NCI-H146 (cell line): ENCODE measurements around the gene STK10.
"Not testable (repeated sequence)": the region's sequence is repeated elsewhere in the genome, so short reads cannot be mapped to it uniquely, and the experiment has no call there.

Experiments
- DNase-seq: peaks from one replicate; lab custom pipeline; 2025; lab: John Stamatoyannopoulos, UW

The STK10 gene

GRCh38 chr5:172165465-172165864, 22.6 kb downstream of the STK10 start:
- no peak for DNase-seq

GRCh38 chr5:172164769-172165212, 23.2 kb downstream of the STK10 start:
- no peak for DNase-seq

DNA sequence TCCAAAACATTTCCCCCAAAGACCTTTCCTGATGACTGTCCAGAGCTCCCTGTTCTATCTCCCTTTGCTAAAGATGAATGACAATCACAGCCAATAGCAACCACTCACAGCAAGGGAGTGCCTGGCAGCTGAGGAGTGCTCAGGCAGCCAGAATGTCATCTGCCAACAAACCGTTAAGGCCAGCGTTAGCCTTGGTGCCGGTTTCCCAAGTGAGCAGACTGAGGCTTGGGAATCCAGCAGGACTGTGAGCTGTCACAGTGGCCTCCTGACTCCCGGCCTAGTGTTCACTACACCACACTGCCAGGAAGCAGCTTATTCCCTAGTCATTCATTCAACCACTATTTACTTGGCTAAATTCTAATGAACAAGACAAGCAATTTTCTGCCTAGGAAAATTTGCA, 24.7 kb downstream of the STK10 start:
- DNase-seq, result no peak

- DNase-seq, result no peak
Measured at GRCh38 chr5:172162987-172163343, 25.1 kb downstream of the STK10 start.

GRCh38 chr5:172162323-172162986, 25.6 kb downstream of the STK10 start:
- DNase-seq, result no peak

DNA sequence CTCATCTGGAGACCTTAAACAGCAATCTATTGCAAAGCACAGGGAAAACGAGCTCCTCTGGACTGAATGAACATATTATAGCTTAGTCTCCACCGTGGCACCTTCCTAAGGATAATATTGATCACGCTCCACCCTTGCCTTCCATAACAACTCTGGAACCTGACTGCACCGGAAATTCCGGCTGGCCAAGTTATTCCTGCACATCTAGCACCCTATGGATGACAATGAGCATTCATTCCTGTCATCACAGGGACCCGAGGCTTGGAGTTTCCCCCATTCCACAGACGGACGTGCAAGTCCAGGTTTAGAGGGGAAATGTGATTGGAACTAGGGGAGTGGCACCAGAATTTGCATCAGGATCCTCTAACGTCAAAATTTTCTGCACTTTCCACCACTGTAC, 27.5 kb downstream of the STK10 start:
- DNase-seq, result no peak

GRCh38 chr5:172159016-172159415, 29.0 kb downstream of the STK10 start:
- DNase-seq, result no peak

DNA sequence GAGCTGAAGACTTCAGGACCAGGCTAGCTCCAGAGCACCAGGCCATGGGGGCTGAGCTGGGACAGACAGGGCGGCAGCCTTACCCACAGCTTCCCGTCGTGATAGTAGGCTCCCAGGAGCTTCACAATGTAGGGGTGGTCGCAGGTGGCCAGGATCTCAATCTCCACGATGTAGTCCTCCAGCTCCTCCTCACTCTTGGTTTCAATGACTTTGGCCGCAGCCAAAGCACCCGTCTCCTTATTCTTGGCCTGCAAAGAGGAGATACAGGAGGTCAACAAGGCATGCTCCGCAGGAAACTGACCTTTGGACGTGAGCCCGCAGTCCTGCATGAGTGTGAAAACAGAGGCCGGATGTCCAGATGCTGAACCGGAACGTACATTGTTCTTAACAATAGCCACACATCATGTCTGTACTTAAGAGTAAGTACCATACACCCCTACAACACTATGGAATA, 31.5 kb downstream of the STK10 start:
- peak; percentile 18 for DNase-seq

DNA sequence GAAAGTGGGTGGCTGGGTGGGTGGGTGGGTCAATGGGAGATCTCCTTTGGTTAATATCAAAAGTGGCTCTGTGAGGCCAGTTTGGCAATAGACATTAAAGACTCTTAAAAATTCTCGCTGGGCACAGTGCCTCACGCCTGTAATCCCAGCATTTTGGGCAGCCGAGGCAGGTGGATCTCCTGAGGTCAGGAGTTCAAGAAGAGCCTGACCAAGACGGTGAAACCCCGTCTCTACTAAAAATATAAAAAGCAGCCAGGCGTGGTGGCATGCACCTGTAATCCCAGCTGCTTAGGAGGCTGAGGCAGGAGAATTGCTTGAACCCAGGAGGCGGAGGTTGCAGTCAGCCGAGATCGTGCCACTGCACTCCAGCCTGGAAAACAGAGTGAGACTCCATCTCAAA, 32.9 kb downstream of the STK10 start:
- DNase-seq, result not testable (repeated sequence)

- DNase-seq, result no peak
Measured at GRCh38 chr5:172153695-172154094, 34.3 kb downstream of the STK10 start.

DNA sequence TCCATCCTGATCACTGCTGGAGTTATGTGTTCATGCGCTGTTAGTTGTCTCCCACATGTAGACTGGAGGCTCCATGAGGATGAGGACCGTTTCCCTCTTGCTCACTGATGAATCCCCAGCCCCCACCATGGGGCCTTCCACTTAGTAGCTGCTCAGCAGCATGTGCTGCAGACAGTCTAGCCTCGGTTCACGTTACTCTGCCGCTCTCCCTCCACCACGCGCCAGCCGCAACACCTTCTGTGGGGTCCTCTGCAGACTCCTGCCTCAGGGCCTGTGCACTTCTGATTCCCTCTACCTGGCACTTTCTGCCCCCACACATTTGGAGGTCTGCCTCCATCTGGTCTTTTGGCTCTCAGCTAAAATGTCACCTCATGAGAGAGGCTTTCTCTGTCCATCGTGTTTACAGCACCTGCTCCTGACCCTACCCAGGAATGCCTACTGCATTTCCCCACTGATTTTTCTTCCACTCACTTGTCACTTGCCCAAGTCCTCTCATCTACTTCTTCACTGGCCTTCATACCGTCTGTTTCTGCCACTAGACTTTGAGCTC, 36.3 kb downstream of the STK10 start:
- no peak for DNase-seq

DNA sequence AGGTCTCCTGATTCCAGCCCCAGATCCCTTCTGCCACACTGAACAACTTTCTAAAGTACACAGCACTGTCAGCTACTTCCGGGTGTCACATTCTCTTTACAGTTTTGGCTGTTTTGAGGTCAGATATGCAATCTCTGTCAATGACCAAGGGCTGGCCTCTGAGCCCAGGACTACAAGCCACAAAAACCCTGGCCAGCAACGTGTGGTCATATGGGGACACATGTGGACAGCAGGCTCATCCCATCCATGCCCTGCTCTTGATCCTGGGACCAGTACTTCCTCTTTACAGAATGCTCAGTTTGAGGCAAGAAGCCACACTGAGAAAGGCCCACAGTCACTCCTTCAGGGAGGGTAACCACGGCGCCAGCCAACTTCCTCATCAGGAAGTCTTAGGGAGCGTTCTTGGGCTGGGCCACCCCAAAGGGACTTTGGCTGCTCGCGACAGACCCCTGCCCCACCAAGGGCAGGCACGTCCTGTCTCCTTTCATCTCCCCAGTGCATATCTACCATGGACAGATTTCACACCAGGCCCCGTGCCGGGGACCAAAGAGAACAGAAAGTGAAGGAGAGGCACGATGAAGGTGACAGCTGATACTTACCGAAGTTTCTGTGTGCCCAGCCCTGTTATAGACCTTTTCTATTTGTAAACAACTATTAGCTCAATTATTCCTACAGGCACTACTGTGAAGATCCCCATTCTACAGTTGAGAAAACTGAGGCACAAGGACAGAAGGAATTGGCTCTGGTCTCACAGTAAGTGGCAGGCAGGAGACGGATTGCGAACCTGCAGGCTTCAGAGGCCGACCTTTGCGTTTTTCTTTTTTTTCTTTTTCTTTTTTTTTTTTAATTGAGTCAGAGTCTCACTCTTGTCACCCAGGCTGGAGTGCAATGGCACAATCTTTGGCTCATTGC, 37.3 kb downstream of the STK10 start:
- DNase-seq, result no peak

- not testable (repeated sequence) for DNase-seq
Measured at GRCh38 chr5:172149481-172149880, 38.5 kb downstream of the STK10 start.

DNA sequence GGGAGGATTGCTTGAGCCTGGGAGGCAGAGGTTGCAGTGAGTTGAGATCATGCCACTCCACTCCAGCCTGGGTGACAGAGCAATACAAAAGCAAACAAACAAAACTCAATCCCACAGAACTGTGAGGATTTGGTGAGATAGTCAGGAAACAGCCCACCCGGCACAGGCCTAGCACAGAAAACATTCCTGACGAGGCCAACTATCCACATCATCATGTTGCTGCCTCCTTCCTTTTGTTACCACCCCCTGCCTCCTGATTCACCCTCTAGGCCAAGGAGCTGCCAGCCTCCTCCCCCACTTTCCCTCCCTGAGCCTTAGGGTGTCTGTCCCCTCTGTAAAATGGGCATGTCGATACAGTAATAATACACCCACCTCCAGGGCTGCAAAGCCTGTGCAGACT, 39.0 kb downstream of the STK10 start:
- DNase-seq, result no peak

GRCh38 chr5:172148381-172148780, 39.6 kb downstream of the STK10 start:
- DNase-seq, result no peak

DNA sequence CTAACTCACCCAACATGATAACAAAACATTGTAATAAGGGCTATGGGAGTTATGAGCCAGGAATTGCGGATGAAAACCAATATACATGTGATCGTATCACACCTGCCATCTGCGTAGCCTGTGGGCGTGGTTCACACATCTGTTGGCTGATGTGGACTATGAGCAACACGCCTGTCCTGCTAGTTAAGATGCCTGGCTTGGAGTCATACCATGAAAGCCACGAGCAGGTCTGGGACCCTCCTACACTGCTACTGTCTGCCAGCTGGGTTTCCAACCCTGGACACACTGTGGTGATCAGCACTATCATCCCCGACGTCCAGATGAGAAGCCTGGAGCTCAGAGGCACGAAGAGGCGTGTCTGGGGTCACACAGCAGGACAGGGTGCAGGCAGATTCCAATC, 40.2 kb downstream of the STK10 start:
- DNase-seq, result no peak

GRCh38 chr5:172146748-172147092, 41.3 kb downstream of the STK10 start:
- DNase-seq, result no peak

DNA sequence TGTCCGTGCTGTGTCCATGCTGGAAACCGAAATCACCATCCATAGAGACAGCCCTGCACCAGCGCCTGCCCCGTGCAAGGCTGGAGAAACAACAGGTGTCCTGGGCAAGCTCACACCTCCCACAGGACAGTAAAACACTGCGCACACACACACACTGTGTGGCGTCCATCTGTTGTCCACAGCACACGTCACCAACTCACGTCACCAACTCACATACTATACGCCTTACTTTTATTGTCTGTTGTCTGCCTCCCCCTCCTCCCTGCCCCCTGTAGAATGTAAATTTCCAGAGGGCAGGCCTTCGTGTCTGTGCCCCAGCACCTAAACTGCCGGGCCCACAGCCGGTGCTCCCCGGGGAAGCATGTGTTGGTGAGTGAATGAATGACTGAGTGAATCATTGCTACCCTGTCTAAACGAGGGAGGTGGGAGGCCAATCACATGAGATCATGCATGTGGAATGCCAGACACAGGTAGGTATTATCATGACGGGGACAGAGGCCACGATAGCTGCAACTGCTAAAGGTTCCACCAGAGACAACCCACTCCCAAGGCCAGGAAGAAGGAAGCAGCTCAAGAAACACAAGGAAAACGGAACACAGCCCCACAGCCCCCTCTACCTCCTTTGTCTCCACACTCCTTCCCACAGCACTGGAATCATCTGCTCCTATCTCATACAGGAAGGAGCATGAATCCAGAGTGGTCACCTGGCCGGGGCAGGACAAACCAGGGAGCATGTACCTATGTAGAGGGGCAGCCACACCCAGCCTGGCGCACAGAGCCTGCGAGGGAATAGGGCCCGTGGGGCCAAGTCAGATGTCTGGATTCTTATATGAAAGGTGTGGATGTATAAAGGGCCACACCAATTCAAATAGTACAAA, 41.9 kb downstream of the STK10 start:
- DNase-seq, result no peak

- no peak for DNase-seq
Measured at GRCh38 chr5:172144931-172145869, 42.8 kb downstream of the STK10 start.

GRCh38 chr5:172144291-172144815, 43.7 kb downstream of the STK10 start:
- DNase-seq, result peak; percentile 3

DNA sequence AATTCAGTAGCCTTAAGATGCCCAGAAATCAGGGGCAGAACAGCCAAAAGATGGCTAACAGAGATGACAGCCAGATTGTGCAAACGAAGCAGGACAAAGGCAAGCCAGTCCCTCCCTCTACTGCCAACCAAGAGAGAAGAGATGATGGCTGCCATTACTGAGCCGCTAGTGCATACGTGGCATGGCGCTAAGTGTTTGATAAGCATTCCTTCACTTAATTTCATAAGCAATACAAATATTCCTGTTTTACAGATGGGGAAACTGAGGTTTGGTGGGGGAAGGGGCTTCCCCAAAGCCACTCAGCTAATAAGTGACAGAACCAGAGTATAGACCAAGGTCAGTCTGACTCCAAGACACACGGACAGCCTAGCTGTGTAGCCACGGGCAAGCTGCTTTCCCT, 44.1 kb downstream of the STK10 start:
- peak; percentile 11 for DNase-seq
